HG02970 (cell line): ENCODE measurements around the gene CDH4.

Source experiments
- ATAC-seq: cut with Tn5 transposase; IDR thresholded peaks from one replicate; pipeline ENCODE4 v1.9.1; 2021; ENCODE audit warnings: mild to moderate bottlenecking, moderate library complexity, moderate number of reproducible peaks; ENCODE audit not compliant: unreplicated experiment, low FRiP score

Gene CDH4

DNA sequence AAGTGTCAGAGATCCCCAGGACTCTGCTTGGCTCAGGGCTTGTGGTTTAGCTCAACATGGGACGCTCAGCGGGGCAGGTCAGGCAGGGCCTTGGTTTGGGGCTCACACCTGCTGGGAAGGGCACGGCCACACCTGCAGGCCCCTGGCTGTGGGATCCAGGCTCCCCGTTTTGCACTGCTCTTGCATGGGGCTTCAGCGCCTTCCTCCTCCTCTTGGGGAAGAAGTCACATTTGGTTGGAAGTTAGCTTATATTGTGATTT is 378.3 kb downstream of the CDH4 start:
- no peak for ATAC-seq

DNA sequence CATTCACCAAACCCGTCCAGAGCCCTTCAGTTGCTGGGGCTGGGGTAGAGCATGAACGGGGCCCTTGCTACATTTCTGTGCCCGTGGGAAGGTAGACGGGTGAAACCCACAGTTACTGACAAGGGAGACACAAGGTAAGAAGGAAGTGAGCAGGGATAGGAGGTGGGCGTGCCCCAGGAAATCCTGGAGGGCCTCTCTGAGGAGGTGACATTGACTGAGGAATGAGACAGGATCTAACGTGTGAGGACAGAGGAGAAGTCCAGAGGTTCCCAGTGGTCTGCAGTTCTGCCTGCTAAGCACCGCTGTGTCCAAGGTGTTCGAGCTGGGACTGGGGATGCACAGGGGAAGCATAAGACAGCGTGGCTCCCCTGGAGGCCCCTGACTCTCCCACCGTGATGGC is 378.8 kb downstream of the CDH4 start:
- no peak for ATAC-seq

DNA sequence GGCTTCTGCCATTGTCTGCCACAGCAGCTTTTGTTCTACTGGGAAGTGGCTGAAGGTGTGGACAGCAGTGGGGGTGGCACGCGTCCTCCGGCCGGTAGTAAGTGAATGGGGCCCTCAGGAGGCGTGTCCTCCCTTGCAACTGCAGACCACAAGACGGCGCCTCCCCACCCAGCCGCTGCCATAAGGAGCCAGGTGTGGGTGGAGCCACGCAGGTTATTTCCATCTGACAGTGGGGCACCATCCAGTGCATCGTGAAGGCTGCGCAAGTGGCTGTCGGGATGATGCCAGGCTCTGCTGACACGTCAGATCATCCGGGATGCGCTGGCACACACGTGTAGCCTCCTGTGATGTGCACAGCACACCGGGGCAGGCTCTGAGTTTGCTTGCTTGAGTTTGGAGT is 379.7 kb downstream of the CDH4 start:
- no peak for ATAC-seq

DNA sequence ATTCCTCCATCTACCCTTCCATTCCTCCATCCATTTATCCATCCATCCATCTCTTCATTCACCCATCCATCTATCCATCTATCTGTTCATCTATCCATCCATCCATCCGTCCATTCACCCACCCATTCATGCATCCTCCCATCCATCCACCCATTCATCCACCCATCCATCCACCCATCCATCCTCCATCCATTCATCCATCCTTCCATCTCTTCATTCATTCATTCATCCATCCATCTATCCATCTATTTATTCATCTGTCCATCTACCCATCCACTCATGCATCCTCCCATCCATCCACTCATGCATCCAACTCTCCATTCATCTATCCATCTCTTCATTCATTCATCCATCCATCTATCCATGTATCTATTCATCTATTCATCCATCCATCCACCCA is 380.9 kb downstream of the CDH4 start:
- no peak for ATAC-seq

DNA sequence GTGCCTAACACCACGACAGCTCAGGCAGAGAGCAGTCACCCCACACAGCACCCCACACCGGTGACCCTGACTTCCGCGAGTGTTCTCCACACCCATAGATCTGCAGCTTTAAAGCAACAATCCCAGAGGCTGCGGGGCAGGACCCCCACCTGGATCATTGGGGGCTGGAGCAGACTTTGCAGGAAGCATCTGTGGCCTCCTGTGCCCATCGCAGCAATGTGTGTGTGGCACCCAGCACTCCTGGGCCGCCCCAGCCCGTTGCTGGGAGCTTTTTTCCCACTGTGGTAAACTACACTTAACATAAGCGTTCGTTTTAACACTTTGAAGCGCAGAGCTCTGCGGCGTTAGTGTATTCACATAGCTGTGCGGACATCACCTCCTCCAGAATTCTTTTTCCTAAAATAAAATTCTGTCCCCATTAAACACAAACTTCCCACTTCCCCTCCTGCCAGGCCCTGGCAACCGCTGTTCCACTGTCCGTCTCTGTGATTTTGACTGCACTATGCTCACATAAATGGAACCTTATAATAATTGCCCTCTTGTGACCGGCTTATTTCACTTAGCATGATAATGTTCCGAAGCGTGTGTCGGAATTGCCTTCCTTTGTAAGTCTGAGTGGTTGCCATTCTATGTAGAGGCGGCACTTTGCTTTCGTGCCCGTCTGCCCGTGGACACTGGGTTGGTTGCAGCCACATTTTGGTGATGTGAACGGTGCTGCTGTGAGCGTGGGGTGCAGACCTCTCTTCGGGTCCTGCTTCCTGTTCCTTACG is 382.5 kb downstream of the CDH4 start:
- ATAC-seq: no peak

GRCh38 chr20:61635721-61636455 is 383.8 kb downstream of the CDH4 start:
- ATAC-seq: no peak

- no peak for ATAC-seq
Measured at GRCh38 chr20:61636531-61637116, 384.6 kb downstream of the CDH4 start.

GRCh38 chr20:61638802-61639585 is 386.9 kb downstream of the CDH4 start:
- no peak for ATAC-seq

DNA sequence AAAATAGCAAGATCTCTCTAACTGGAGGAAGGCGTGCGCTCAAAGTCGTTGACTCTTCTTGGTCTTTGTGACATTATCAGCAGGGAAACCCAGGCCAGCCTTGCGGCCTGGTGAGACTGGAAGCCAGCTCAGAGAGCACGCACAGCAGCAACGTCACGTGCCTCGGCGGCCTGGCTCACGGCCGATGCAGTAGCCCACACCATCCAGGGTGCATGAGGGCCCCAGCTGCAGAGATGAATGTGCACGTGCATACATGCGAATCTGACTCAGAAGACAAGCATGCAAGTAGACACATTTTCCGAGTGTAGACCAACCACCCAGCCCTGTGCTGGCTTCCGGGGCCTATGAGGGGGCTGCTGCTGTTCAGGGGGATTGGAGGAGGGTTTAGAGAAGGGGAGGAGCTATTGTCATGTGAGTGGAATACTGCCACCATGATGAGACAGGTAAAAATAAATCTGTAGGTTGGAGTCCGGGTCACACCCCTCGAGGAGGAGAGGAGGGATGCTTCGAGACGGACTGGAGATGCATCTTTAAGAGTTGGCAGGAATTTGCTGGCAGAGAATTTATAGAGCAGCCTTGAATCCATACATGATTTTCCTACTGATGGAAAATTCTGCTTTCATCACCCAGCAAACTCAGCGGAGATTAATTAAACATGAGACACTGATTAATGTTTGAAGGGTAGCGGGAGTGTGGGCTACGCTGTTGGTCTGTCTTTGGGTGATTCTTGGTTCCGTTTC is 388.2 kb downstream of the CDH4 start:
- no peak for ATAC-seq

DNA sequence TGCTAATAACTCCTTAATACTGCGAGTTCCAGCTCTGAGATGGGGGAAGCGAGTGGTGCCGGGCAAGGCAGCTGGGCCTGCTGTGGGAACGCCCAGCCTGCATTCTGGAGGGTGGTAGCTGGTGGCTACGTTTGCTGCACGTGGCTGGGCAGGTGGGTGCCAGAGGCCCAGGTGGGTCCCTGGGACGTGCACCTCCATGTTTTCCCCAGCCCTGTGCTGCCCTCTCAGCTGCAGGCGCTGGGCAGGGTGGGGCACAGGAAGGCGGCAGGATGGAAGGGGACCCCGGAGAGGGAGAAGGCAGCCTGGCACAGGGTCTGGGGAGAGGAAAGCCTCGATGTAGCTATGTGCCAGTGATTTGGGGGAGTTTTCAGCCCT is 388.8 kb downstream of the CDH4 start:
- no peak for ATAC-seq

DNA sequence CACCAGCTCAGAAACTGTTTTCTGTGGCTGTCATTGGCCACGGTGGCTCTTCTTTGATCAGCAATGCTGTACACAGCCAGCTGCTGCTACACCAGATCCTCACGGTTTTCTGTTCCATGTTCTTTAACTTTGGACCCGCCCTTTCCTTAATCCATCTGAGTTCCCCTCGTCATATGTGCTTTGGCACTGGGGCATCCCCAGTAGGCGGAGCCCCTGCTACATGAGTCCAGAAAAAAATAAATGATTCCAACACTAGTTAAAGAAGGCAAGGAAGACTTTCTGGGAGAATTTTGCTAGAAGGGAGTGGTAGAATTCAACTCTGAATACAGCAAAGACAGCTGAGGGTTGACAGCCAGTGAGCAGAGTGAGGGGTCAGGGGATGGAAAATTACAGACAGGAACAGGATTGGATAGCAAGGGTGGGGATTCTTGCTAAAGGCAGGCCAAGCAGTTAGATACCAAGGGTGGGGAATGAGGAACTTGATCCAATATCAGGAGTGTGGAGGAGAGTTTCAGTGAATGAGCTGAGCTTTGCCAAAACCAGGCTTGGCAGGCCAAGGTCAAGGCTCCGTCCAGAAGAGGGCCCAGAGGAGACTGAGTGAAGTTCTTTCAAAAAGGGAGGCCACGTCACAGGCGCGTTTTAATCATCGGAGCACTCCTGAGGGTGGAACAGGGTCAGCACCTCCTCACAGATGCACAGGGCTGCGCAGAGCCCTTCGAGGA is 391.8 kb downstream of the CDH4 start:
- ATAC-seq: no peak

DNA sequence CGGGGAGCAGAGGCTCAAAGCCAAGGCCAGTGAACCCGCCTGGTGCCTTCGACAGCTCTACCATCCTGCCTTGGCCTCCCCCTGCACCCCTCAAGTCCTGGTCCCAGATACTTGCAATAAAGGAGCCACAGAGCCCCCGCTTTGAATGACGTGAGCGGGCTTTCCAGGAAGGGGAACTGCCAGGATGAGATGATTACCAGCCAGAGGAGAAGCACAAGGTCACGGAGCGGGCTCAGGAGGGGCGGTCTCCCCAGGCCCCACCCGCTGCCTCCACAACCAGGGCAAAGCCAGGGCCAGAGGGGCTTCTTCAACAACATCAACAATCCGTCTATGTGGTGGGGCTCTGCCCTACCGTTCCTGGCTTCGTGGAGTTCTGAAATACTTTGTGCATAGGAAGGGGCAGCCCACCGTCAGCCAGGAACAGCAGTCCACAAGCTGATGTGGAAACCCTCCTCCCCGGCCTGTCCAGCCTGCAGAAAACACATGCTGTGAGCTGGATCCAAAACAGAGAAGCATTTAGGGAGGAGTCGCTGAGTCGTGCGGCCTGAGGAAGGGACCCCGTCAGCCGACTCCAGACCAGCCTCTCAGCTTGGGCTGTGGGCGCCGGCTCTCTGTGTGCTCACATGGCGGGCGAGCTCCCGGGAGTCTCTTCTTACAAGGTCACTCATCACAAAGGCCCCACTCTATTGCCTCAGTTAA is 392.5 kb downstream of the CDH4 start:
- no peak for ATAC-seq

DNA sequence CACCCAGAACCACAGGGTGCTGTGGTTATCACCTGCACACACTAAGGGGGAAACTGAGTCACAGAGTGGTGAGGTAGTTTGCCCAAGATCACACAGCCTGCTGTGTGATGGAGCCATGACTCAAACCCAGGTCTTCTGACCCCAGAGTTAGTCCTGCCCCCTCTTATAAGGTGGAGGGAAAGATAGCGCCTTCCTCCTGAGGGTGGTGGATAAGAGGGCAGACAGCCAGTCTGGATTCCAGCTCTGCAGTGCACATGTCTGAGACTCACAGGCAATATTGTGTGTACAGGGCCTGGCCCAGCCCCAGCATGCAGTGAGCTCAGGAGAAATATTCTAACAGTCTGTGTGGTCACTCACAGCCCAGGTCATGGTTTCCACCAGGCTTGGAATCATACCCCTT is 393.7 kb downstream of the CDH4 start:
- no peak for ATAC-seq

GRCh38 chr20:61646453-61646852 is 394.4 kb downstream of the CDH4 start:
- ATAC-seq: no peak

GRCh38 chr20:61646986-61647385 is 394.9 kb downstream of the CDH4 start:
- ATAC-seq: no peak

- no peak for ATAC-seq
Measured at GRCh38 chr20:61647702-61648101, 395.6 kb downstream of the CDH4 start.

GRCh38 chr20:61649105-61649859 is 397.2 kb downstream of the CDH4 start:
- no peak for ATAC-seq

DNA sequence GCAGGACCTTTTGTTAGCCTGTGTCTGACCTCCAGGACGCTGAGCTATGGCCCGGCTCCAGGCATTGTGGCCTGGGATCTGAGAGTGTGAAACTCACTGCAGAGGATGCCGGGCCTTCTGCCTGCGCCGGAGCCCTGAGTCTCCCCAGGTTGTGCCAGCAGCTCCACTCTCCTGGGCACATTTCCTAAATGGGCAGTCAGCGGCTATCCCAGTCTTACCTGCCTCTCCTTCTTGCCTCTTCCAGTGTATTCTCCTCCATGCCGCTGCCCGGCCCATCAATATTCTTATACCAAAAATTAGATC is 397.8 kb downstream of the CDH4 start:
- ATAC-seq: no peak
